GM19397 (cell line): Measurements from ENCODE around the gene SLC6A15.

Experiments used
- ATAC-seq: cut with Tn5 transposase; IDR thresholded peaks from one replicate; pipeline ENCODE4 v1.9.1; 2021; ENCODE audit warnings: mild to moderate bottlenecking, moderate library complexity; ENCODE audit not compliant: unreplicated experiment

Gene SLC6A15

DNA sequence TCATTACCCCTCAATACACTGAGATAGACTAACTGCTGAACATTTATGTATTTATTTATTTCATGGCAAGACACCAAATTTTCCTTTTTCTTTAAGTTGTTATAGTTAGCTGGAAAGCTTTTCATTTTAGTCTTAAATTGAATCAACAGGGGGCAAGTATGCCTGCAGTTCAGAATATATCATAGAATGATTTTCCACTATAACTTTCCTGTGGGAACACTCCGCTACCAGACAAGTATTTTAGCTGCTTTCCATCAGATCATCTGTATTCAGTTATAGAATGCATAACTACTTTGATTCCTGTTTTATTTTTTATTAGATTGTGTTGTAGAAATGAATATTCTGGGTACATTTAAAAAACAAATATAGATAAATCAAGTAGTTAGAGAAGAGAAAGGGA lies 102.0 kb downstream of the SLC6A15 start:
- no peak for ATAC-seq
